Stimulated activated CD8-positive, alpha-beta memory T cell treated with anti-CD3 and anti-CD28 coated beads, Interleukin-7, amount 100 ng/mL, for 1 hour (primary cell): ENCODE results near the gene GPD1.

ENCODE experiments used
- DNase-seq, 2 donors: peaks; one replicate each; pipeline ENCODE4 v3.0.0-alpha.2; 2020; ENCODE audit warnings: low read depth in 2 of 2

Gene GPD1

GRCh38 chr12:50101663-50102062 is 2.1 kb upstream of the GPD1 start:
- DNase-seq: no peak

GRCh38 chr12:50102131-50102531 is 1.7 kb upstream of the GPD1 start:
- DNase-seq: no peak

- DNase-seq: no peak
These were observed 1.0 kb upstream of the GPD1 start for GRCh38 chr12:50102646-50103309.

GRCh38 chr12:50103351-50103750 is 457 bp upstream of the GPD1 start:
- DNase-seq: no peak

GRCh38 chr12:50104417-50105366 is 884 bp downstream of the GPD1 start:
- no peak for DNase-seq

GRCh38 chr12:50105913-50106450 is 2.2 kb downstream of the GPD1 start:
- DNase-seq: no peak

- no peak for DNase-seq
These were observed 3.1 kb downstream of the GPD1 start for GRCh38 chr12:50106907-50107306.

GRCh38 chr12:50107416-50108268 is 3.8 kb downstream of the GPD1 start:
- DNase-seq: no peak

GRCh38 chr12:50109319-50109718 is 5.5 kb downstream of the GPD1 start:
- no peak for DNase-seq

- DNase-seq: no peak
These were observed 6.4 kb downstream of the GPD1 start for GRCh38 chr12:50110127-50110761.

GRCh38 chr12:50110762-50111351 is 7.0 kb downstream of the GPD1 start:
- DNase-seq: no peak

- no peak for DNase-seq
These were observed 7.5 kb downstream of the GPD1 start for GRCh38 chr12:50111395-50111692.

GRCh38 chr12:50111693-50112455 is 8.1 kb downstream of the GPD1 start, which contains the start of gene COX14:
COX14 (plus strand) TSS chr12:50112236; CDS start chr12:50120044, 7,808 bp downstream.
- peak; percentile 98 to 99 for DNase-seq

- no peak for DNase-seq
These were observed 8.8 kb downstream of the GPD1 start for GRCh38 chr12:50112456-50113218.

GRCh38 chr12:50117057-50117622 is 13.3 kb downstream of the GPD1 start:
- no peak for DNase-seq

- DNase-seq: no peak
These were observed 15.6 kb downstream of the GPD1 start for GRCh38 chr12:50119387-50119786.

GRCh38 chr12:50120521-50120920 is 16.7 kb downstream of the GPD1 start:
- DNase-seq: no peak

- DNase-seq: no peak
These were observed 17.1 kb downstream of the GPD1 start for GRCh38 chr12:50120953-50121352.

GRCh38 chr12:50121641-50122040 is 17.8 kb downstream of the GPD1 start:
- no peak for DNase-seq
